Fibroblast of skin of back (primary cell): ENCODE results near the gene SKIDA1. TPM values are rescaled to one million over a fixed set of nuclear protein-coding genes. Genes with fewer than 3 reads are reported as not detected.
"Not testable (repeated sequence)": the region's sequence is repeated elsewhere in the genome, so short reads cannot be mapped to it uniquely, and the experiment has no call there.

Experiments used
- DNase-seq: peaks from one replicate; pipeline ENCODE4 v3.0.0-alpha.2; 2013
- polyA plus RNA-seq, 2 experiments: library from polyadenylated mRNA; unstranded; fragments of 120-200 nt; gene quantifications; one replicate each; pipeline ENCODE4 v1.2.1, GENCODE V29; 2013; ENCODE audit not compliant: insufficient read length in 2 of 2

The SKIDA1 gene
- polyA plus RNA-seq (2013, experiment 1 of 2; ENCODE audit: insufficient read length) = 0.63 TPM
- polyA plus RNA-seq (2013, experiment 2 of 2; ENCODE audit: insufficient read length) = 0.43 TPM

DNA sequence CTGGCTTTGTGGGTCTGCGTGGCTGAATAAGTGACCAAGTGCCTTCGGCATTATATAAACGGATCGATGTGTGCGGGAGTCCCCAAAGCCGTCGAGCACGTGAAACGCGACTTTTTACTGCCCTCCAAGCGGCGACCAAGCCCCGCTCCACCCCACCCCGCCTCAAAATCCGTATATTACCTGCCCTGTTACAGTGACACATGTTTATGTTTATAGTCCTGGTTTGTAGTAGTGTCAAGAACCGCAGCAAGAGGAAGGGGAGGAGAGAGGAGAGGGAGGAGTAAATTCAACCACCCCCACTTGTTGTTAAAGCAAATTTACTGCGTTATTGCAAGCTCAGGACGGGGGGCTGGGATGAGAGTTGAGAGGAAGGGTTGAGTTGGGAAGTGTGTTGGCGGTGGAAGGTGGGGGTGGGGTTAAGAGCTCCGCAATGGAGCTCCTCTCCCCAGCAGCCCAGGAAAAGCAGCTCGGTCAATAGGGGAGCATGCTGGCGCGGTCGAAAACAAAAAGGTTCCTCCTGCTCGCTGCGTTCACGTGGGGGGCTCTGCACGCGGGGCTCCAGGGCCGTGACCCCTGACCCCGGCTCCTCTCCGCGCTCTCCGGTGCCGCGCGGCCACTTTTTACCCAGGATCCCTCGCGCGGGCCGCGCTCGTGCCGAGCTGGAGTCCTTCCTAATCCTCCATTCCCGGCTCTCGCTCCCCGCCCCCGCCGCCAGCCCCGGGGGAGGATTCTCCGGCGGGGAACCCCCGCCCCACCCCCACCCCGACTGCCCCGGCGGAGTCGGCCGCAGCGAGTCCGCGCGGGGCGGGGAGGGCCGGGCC lies at the start of gene SKIDA1:
Gene SKIDA1, minus strand, starts transcription at position 316 of the 821 bp plus-strand sequence. CDS start 7,860 bp downstream, outside the sequence.
- peak; percentile 87 for DNase-seq

DNA sequence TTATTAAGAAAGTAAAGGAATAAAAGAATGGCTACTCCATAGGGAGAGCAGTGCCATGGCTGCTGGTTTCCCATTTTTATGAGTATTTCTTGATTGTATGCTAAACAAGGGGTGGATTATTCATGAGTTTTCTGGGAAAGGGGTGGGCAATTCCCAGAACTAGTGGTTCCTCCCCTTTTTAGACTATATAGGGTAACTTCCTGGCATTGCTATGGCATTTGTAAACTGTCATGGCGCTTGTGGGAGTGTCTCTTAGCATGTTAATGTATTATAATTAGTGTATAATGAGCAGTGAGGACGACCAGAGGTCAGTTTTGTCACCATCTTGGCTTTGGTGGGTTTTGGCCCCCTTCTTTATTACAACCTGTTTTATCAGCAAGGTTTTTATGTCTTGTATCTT lies 49.0 kb upstream of the SKIDA1 start:
- DNase-seq = not testable (repeated sequence)

DNA sequence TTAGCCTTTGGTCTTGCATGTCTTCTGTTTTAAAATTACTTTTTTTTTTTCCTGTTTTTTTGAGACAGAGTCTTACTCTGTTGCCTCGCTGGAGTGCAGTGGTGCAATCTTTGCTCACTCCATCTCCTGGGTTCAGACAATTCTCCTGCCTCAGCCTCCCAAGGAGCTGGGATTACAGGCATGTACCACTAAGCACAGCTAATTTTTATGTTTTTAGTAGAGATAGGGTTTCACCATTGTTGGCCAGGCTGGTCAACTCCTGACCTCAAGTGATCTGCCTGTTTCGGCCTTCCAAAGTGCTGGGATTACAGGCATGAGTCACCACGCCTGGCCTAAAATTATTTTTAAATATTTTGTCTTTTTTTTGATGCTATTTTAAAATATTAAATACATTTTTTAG lies 47.1 kb upstream of the SKIDA1 start:
- DNase-seq = peak; percentile 56

DNA sequence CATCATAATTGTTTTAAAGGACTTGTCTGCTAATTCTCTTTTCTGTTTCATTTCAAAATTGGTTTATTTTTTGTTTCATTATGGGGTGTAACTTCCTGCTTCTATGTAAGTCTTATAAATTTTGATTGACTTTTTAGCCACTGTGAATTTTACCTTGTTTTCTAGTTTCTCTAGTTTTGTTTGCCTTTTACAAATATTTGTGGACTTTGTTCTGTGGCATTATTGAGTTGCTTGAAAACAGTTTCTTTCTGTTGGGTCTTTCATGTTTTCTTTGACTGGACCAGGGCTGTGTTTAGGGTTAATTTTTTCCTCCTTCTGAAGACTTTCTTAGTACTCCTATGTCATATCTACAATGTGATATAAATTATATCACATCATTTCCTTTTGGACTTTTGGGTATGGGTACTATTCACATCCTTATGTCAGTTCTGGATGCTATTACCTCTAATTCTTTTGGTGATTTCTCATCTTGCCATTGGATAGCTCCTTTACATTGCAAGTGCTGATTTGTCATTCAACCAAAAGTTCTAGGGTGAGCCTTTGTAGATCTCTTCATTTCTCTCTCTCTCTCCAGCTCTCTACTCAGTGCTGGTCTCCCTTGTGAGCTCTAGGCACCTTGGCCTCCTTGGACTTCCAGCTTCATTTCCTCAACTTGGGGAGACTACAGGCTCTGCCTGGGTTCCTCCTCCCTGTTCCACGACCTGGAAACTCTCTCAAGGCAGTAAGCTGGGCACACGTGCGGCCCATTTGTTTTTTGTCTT lies 45.5 kb upstream of the SKIDA1 start:
- no peak for DNase-seq

DNA sequence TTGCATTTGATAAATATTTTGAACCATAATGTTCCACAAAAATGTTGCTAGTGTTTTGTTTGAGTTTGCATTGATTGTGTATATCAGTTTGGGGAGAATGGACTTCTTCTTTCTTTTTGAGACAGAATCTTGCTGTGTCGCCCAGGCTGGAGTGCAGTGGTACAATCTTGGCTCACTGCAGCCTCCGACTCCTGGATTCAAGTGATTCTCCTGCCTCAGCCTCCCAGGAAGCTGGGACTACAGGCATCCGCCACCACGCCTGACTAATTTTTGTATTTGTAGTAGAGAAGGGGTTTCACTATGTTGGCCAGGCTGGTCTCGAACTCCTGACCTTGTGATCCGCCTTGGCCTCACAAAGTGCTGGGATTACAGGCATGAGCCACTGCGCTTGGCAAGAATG lies 33.5 kb upstream of the SKIDA1 start:
- DNase-seq = not testable (repeated sequence)

DNA sequence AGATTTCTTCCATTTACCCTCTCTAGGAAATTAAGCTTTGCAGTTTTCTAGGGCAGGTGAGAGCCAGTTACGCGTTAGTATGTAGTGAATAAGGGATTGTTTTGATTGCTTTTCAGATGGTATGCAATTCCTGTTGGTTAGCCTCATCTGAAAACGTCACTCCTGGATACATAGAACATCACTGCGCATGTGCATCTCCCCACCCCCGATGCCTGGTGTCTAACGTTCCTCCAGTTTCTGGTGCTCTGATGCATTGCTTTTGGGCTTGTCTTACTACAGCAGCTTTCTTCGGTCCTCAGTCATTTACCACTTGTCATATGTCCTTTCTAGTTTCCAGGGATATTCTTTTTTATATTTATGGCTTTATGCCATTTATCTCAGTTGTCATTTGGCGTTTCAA lies 31.0 kb upstream of the SKIDA1 start:
- no peak for DNase-seq

DNA sequence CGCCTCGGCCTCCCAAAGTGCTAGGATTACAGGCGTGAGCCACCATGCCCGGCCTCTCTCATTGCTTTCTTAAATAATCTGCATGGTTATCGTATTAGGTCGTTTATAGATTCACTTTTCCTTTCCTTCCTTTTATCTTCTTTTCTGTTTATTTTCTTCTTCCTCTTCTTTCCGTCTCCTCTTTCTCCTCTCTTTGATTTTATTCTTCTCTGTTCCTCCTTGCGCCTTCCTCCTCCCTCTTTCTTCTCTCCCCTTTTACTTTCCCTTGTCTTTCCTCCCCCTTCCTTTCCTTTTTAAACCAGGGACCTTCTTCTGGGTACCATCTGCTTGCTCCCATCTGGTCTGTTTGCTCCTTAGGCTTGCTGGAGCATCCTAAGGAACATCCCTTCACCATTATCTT lies 27.2 kb upstream of the SKIDA1 start:
- DNase-seq = no peak

DNA sequence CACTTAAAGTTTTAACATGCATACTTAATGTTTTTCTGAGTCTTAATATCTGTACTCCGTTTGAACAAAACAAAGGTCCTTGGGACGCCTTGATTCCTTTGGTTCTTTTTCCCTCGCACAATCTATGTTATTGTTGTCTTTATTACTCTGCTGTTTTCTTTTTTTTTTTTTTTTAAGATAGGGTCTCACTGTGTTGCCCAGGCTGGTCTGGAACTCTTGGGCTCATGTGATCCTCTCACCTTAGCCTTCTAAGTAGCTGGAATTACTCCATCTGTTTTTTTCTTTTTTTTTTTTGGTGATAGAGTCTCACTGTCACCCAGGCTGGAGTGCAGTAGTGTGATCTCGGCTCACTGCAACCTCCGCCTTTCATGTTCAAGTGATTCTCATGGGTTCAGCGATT lies 21.8 kb upstream of the SKIDA1 start:
- no peak for DNase-seq

DNA sequence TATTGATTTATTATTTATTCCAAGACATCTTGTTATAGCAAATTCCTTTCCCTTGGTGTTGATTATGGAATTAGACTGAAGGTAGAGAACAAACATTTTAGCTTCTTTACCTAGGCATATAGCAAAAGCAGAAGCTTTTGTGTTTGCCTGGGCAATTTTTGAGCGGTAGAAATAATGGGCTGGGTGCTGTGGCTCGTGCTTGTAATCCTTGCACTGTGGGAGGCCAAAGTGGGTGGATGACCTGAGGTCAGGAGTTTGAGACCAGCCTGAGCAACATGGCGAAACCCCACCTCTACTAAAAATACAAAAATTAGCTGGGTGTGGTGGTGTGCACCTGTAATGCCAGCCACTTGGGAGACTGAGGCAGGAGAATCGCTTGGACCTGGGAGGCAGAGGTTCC lies 15.2 kb upstream of the SKIDA1 start:
- not testable (repeated sequence) for DNase-seq

DNA sequence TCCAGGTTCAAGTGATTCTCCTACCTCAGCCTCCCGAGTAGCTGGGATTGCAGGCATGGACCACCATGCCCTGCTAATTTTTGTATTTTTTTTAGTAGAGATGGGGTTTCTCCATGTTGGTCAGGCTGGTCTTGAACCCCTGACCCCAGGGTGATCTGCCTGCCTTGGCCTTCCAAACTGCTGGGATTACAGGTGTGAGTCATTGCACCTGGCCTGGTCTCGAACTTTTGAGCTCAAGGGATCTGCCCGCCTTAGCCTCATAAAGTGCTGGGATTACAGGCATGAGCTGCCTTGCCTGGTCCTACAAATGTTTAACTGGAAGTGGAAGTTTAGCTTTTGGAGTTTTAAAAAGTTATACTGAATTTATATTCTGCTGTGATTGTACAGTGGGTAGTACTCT lies 11.4 kb upstream of the SKIDA1 start:
- DNase-seq = no peak

DNA sequence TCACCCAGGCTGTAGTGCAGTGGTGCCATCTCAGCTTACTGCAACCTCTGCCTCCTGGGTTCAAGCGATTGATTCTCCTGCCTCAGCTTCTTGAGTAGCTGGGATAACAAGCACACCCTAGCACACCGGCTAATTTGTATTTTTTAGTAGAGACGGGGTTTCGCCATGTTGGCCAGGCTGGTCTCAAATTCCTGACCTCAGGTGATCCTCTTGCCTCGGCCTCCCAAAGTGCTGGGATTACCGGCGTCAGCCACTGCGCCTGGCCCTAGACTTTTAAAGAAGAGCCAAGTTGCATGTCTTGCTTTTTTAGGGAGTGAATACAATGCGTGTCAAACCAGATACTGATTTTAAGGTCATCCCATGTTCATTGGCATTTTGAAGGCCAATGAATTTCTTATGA lies 10.5 kb upstream of the SKIDA1 start:
- DNase-seq = not testable (repeated sequence)

DNA sequence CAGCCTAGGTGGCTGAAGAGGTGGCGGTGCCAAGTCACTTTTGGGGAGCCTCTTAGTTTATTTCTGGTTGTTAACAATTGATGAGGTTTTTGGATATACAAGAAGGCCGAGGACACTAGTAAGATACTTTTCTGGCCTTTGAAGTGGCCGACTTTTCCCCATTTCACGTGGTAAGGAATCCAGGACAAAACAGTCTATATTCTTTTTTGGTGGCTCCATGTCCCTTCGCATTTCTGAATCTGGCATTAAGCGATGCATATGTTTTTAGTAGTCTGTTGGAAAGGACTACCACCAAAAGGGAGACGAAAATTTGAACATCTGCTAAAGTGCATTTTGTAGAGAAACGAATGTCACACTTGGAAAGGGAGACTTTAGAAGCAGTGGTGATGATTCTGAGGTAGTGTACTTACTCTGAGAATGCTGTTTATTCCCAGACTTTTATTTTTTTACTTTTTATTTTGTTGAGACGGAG lies 10.0 kb upstream of the SKIDA1 start:
- DNase-seq = no peak

DNA sequence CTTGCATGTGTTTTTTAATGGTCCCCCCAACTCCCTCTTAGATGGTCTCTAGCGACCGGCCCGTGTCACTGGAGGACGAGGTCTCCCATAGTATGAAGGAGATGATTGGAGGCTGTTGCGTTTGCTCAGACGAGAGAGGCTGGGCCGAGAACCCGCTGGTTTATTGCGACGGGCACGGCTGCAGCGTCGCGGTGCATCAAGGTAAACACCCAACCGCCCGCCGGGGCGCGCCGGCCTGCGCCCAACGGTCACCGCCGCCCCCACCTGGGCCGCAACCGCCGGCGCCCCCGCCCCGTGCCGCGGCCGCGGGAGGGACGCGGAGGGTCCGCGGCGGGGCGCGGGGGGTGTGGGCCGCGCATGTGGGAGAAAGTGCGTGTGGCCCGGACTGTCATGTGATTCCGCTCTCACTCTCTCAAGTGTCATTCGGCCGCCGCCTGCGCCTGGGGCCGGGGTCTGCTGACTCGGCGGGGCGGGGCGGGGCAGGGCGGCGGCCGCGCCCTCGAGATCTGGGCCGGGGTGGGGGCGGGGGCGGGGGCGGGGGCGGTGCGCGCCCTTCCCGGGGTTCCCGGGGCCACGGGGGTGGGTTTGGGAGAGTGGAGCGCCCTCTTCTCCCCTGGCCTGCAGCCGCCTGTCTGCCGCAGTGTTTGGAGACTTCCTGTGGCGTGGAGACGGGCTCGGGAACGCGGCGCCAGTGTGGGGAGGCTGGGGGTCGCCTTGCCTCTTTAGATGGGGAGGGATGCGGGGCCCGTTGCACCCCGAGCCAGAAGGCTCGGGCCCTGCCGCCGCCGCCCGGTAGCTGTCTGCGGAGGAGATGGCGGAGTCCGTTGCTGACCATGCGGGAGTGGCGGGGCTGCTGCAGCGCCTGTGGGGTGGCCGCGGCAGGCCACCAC lies 9.4 kb upstream of the SKIDA1 start:
- DNase-seq = peak; percentile 53

DNA sequence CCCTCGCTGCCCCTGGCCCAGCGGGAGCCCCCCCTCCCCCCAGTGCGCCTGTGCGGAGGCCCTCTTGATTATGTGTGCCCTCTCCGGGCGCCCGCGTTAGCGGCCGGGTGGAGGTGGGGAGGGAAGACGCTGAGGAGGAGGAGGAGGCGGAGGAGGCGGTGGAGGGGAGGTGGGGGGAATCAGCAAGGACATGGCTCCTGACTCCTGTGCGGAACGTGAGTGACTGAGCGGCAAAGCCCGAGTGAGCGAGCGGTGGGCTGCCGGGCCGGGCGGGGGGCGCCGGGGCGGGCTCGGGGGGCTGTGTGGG lies 8.8 kb upstream of the SKIDA1 start:
- DNase-seq = no peak

DNA sequence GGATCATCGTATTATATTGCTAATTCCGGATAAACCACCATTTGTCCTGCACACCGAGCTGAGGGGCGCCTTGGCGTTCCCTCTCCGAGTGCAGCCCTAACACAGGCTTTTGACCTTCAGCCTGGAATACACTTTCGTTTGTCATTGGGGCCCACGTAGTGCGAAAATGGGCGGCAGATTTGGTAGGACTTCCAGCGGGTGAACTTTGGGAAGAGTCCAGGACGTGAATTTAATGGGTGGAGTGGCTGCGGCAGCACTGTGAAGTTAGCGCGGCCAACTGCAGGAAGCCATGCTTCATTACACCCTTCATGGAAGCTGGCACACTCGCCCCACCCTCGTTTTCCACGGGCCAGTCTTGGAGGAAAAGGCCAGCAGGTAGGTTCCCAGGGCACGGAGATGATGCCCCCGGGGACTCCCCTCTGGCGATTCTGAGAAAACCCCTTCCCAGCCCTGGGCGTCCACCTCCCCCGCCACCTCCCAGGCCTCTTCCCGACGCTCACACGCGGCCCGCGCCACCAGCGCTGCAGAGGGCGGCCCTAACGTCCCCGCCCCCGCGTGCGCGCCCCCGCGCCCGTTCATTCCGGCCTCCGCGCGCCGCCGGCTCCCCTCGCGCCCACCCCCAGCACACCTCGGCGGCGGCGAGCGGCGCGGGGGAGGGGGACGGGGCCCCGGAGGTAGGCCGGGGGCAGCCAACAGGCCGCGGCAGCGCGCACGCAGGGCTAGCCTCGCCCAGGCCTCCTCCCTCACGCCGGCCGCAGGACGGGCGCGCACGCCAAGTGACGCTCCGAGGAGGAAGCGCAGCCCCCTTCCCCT lies 8.2 kb upstream of the SKIDA1 start, which contains the start of gene MLLT10:
Gene MLLT10, plus strand, starts transcription at position 766 of the 813 bp plus-strand sequence. CDS start 413 bp downstream, outside the sequence.
- peak; percentile 97 for DNase-seq

DNA sequence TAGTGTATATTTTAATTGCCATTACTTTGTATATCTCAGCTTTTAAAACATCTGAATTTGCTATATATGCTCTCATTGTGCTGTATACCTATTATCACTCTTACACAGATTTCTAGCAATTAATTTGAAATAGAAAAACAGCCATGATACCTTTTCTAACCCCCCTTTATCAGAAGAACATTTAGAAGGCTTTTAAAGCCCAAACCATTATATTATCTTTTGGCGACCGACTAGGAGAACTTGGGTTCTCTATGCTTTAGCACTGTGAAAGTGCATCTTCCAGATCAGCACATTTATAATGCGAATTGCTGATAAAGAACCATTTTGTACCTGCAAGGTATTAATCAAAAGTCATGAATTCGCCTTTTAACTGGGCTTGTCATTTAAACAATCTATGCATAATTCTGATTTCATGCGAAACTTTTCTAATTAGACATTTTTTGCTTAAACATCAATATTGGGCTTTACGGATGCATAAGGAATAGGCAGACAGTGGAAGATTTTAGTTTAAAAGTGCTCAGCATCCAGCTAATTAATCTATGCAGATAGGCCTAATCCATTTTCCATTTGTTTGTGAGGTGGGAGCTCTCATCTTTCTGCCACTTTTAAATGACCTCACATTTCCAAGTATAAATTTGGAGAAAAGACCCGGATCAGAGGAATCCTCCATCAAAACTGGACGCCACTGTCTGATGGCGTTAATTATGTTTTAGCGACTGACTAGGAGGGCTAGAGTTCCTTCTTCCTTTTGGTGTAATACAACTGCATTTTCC lies 7.4 kb upstream of the SKIDA1 start:
- DNase-seq = no peak

DNA sequence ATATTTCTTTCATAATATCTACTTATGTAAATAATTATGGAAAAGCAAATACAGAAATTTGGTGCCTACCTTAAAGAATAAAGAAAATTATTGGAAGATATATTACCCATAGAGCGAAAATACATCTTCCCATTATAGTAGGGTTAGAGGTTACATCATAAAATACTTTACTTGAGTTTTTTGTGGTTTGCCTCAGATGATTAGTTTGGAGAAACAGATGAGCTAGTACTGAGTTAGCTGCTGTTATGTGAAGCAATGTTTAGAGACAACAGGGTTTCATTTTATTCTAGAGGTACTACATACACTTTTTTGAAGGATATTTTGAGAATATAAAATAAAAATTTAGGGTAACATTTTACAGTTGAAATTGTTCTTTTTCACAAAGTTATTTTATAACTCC lies 5.7 kb upstream of the SKIDA1 start:
- peak; percentile 46 for DNase-seq

DNA sequence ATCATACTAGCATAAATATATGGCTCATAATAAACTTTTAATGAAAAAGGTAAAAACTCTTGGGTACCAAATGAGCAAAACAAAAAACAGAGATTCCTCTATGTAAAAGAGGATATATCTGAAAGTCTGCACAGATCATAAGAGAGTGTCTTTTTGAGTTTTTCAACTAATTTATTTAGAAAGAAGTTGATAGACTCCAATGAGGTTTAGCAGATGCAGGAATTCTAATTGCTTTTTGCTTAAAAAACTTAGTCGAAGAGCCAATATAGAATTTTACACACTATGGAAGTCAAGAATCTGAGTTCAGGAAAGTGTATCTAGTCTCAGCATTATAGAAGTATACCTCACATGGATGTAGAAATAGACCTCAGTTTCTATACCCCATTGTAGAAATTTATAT lies 5.2 kb upstream of the SKIDA1 start:
- no peak for DNase-seq

DNA sequence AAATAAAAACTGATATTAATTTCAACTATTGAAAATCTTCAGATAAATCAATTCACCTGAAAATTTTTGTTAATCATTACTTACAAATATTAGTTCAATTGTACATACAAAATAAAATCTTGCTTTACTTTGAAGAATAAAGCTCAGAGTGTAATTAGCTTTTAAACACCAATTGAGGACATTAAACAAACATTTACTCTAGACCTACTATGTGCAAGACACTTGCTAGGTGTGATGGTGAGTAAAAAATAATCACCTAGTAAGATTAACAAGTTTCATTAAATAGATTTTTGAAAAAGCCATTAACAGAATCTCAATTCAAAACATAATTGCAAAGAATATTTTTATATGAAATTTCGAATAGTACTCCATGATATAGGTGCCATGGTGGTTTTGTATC lies 4.7 kb upstream of the SKIDA1 start:
- DNase-seq = no peak

DNA sequence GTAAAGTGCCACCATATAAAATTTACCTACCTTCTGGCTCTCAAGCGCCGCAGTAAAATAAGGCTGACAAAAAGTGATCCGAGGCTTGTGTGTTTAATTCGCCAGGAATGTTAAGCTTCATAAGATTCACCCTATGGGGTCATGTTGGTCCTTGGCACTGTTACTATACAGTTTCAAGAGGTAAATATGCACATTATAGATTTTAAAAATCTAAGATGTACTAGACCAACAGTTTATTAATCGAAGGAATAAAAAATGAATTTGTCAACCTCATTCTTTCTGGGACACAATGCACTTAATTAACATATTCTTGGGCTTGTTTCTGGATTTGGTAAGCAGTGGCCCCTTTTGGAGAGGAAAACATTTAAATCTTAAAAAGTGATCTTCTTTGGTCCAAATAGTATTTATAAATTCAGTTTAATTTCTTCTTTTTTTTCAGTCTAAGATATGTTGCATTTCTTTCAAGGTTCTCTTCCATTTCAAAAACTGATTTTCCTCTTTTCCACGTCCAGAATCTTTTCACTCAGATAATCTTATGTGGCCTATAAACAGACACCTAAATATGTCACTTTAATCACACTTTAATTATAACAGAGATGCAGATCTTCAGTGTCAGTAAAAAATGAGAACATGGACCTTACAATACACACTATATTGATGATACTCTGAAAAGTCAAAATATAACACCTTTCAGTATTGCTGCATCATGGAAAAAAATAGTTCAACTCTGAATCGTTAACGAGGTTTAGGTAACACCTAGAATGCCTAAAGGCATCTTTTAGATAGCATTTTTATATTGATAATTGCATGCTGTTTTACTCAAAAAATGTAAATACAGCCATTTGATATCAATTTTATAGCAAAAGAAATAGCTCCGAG lies 3.8 kb upstream of the SKIDA1 start:
- DNase-seq = no peak
